ENCODE data around the gene KRTAP13-4. TPM values are rescaled to one million over a fixed set of nuclear protein-coding genes. Genes with fewer than 3 reads are reported as not detected.

Gene KRTAP13-4
- not detected for total RNA-seq

DNA sequence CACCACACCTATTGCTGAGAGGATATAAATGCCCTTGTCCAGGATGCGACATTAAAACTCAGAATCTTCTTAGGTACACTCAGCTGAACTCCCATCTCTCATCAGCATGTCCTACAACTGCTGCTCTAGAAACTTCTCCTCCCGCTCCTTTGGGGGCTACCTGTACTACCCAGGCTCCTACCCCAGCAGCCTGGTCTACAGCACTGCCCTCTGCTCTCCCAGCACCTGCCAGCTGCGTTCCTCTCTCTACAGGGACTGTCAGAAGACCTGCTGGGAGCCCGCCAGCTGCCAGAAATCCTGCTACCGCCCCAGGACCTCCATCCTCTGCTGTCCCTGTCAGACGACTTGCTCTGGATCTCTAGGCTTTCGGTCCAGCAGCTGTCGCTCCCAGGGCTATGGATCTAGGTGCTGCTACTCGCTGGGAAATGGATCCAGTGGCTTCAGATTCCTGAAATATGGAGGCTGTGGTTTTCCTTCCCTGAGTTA lies at the start of gene KRTAP13-4:
TSS of gene KRTAP13-4 (plus strand) at position 51 of the 486 bp plus-strand sequence. CDS start at position 107, 56 bp downstream.
- no peak for DNase-seq (ENCODE audit: low spot score)

DNA sequence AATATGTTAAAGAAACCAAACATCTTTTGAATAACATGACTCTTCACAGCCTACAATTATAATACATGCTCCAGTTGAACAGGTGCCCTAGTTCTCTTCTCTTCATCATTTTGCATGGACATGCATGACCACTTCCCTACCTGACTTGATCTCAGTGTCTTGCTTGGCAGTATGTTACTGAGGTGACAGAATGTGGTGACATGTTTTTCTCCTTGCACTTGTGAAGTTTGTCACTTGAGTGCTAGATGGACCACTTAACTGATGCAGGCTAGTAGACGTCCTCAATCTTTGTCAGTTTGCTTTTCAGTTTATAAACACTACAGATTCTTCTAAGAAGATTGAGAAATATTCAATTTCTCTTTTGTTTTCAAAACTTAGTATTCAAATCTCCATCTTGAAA lies 47.8 kb upstream of the KRTAP13-4 start:
- no peak for DNase-seq (ENCODE audit: low spot score)

GRCh38 chr21:30391492-30392025 lies 38.5 kb upstream of the KRTAP13-4 start:
- DNase-seq (ENCODE audit: low spot score): no peak

GRCh38 chr21:30395731-30396130 lies 34.3 kb upstream of the KRTAP13-4 start, which contains the start of gene KRTAP13-1:
Gene KRTAP13-1 (plus strand): TSS chr21:30396031. CDS start chr21:30396087, 56 bp downstream.
- DNase-seq (ENCODE audit: low spot score): no peak

DNA sequence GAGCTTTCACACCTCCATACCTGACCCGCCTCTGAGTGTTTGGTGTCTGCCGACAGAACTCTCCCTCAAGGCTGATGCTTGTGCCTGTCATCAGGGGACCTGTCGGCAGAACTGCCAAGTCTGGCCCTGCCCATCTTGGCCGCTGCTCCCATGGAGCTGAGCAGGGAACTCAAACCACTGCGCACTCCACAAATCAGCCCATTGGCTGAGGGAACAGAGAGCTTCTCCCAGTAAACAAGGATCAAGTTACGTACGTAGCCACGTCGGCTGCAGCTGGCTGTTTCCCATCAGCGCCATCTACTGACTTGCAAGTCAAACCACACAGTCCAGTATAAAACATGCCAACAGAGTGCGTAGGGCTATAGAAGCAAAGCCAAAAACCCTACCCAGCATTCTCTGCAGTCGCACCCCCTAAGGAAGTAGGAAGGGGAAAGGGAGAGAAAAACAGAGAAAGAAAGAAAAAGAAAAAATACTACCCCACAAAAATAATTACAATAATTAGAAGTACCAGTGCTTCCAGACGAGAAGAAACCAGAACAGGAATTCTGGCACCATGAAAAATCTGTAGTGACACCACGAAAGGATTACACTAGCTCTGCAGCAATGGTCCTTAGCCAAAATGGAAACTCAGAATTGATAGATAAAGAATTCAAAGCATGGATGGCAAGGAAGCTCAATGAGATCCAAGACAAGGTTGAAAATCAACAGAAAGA lies 21.1 kb upstream of the KRTAP13-4 start:
- DNase-seq (ENCODE audit: low spot score): no peak

DNA sequence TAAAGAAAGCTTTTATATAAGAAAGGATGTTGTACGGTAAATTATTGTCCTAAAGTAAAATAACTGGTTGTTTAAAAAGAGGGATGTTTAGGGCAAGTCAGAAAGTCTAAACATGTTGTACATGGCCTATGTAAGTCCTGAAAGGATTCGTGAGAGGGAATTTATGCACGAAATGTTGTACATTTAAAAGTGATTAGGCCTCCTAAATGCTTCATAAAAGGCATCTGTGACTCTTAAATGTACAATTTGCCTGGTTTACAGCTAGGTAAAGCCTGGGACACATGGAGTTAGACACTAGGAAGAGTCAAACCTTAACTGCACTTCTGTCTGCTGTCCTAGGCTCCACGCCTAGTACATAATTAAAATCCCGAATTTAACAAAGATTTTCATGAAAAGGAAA lies 14.0 kb upstream of the KRTAP13-4 start:
- no peak for DNase-seq (ENCODE audit: low spot score)

DNA sequence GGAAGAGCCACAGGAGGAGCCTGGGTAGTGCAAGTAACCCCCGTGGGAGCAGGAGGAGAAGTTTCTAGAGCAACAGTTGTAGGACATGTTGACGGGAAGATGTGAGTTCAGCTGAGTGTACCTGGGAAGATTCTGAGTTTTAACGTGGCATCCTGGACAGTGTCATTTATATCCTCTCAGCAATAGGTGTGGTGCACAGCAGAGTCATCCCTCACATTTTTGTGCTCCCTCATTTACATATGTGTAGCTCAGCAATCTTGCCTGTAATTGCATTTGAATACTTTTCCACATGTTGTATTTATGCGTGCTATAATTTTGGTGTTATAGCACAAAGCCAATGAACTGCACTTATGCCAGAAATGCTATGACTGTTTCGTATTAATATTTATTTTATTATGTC lies 4.2 kb upstream of the KRTAP13-4 start, which contains the start of gene KRTAP13-3:
TSS of gene KRTAP13-3 (minus strand) at position 101 of the 400 bp plus-strand sequence. CDS start at position 87, 14 bp downstream.
- DNase-seq (ENCODE audit: low spot score): no peak

- DNase-seq (ENCODE audit: low spot score): no peak
Measured at GRCh38 chr21:30426731-30427130, 3.3 kb upstream of the KRTAP13-4 start.

- no peak for DNase-seq (ENCODE audit: low spot score)
Measured at GRCh38 chr21:30434033-30434631, 4.1 kb downstream of the KRTAP13-4 start.

- no peak for DNase-seq (ENCODE audit: low spot score)
Measured at GRCh38 chr21:30437010-30437565, 7.1 kb downstream of the KRTAP13-4 start.

DNA sequence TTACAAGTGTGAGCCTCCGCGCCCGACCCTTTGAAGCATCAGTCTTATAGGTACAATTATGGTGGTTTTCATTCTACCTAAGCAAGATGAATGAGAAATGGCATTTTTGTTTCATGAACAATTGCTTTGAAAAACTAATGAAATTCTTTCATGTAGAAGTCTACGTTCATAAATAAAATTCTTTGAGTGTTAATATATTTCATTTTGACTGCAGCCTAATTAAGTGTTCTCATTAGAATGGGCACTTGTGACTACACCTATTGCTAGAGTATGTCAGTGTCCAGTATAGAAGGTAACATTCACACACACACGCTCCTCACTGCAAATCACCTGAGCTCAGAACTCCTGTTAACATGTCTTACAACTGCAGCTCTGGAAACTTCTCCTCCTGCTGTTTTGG lies 10.0 kb downstream of the KRTAP13-4 start, which contains the start of gene KRTAP15-1:
TSS of gene KRTAP15-1 (plus strand) at position 301 of the 400 bp plus-strand sequence. CDS start at position 354, 53 bp downstream.
- DNase-seq (ENCODE audit: low spot score): no peak

DNA sequence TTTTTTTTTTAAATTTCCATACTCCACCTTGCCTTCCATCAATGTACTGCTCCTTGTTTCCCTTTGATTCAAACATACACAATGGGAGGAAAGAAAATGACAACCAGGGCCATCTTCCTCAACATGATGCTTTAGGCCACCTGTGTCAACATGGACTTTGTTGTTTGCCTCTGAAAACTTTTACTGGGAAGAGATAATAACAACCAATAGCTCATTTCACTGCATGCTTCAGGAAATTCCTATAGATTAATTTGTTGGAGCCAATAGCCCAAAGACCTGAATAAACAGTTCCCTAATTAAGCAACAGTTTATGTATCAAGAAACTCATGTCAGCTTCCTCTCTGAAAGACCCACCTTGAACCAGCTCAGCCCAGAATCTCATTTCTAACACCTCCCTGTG lies 13.2 kb downstream of the KRTAP13-4 start:
- no peak for DNase-seq (ENCODE audit: low spot score)

GRCh38 chr21:30444204-30444603 lies 14.2 kb downstream of the KRTAP13-4 start:
- DNase-seq (ENCODE audit: low spot score): no peak

GRCh38 chr21:30447056-30447455 lies 17.0 kb downstream of the KRTAP13-4 start:
- no peak for DNase-seq (ENCODE audit: low spot score)

GRCh38 chr21:30448514-30448913 lies 18.5 kb downstream of the KRTAP13-4 start:
- no peak for DNase-seq (ENCODE audit: low spot score)

DNA sequence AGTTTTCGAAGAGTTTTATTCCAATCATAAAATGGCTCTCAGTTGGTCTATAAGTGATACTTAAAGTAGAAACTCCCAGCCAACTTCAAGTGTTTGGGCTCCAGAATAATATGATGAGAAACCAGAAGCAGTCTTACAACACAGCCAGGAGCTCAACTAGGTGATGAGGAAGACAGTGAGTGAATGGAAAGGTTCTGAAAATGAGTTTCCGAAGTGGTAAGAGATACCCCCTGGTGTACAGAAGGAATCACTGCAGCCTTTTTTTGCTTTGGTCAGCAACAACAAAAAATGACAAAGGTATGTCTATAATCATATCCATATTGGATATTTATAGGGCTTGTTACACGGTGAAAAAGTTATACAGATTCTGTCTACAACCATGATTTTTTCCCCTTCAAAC lies 33.7 kb downstream of the KRTAP13-4 start:
- DNase-seq (ENCODE audit: low spot score): no peak

DNA sequence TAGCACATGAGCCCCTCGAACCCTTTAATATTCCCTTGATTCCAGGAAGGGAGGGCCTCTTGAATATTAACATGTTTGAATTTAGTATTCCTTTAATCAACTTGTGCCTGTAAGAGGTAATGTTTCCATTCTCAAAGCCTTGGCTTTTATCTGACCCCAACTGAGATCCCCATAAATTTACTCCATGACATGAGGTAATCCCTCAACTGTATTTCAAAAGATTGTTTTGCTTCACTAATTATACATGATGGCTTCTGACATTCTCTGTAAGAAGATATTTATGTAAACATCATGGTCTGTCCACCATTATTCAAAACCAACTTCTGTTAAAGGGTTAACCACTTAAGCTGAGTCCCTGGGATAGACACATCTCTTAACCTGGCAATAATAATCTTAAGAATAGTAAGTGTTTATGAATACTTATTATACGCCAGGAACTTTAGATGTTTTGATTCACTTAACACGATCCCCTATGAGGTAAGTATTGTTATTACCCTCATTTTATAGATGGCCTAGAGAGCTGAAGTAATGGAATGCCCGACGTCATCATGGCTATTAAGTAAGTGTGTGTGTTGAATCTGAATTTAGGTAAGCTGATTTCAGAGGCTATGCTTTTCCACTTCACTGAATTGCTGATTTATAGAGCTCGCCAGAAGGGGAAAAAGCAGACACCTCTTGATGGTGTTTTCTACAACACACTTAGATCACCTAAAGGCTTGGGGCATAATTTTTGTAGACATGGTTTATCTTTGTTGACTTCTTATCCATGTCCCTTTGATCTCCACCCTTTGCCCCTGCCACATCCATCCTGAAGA lies 39.1 kb downstream of the KRTAP13-4 start:
- no peak for DNase-seq (ENCODE audit: low spot score)

- no peak for DNase-seq (ENCODE audit: low spot score)
Measured at GRCh38 chr21:30478004-30478403, 48.0 kb downstream of the KRTAP13-4 start.

GRCh38 chr21:30479259-30479658 lies 49.2 kb downstream of the KRTAP13-4 start:
- DNase-seq (ENCODE audit: low spot score): no peak

DNA sequence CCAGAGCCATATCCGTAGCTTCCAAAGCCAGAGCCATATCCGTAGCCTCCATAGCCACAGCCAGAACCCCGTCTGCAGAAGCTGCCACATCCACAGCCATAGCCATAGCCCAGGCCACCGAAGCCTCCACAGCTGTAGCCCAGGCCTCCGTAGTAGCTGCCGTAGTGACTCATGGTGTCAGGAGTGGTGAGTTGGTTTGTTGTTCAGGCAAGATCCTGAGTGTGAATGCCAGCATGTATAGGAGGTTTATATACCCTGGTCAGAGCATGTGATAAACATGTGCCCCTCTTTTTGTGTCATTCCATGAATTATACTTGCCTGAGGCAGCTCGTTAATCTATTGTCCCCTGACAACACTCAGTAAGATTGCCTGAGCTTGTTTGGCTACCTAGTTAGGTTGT lies 50.1 kb downstream of the KRTAP13-4 start, which contains the start of gene KRTAP19-1:
TSS of gene KRTAP19-1 (minus strand) at position 223 of the 400 bp plus-strand sequence. CDS start at position 173, 50 bp downstream.
- no peak for DNase-seq (ENCODE audit: low spot score)

All from ureter (tissue), 1 donor.